HG03439 (cell line): ENCODE data around the gene DYNC1I1.

Experiments
- ATAC-seq: cut with Tn5 transposase; IDR thresholded peaks from one replicate; pipeline ENCODE4 v1.9.1; 2021; ENCODE audit warnings: mild to moderate bottlenecking, moderate library complexity; ENCODE audit not compliant: unreplicated experiment

DYNC1I1 gene

DNA sequence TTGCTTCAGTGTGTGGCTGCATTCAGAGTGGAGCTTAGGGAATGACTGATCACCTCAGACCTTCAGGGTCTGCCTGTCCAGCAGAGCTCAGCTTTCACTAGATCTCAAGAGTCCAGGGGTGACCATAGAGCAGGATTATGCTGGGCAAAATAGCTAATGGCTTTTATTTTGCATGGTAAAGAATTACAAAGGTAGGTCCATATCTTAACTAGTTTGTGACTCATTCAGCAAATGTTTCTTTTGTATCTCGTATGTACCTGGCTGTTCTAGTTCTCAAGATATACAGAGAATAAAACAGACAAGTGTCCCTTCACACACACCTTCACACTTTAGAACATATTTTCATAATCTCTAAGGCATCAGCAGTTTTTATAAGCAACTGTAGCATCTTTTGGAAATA lies 180.5 kb downstream of the DYNC1I1 start:
- ATAC-seq, result no peak

DNA sequence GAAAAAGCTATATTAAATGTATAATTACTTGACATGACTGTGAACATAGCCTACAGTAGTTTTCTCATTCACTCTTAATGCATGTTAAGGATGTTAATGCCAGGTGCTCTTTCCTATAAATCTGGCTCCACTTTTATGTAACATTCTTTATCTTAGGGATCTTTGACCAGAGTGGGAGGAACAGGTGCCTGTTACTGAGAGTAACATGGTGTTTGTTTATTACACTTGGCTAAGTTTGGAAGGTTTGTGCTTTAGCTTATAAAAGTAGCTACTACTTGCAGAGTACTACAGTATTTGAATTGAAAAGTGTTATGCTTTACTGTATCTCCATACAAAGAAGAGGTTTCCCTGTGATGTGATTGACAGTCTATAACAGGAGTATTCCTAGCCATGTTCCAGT lies 183.4 kb downstream of the DYNC1I1 start:
- ATAC-seq, result no peak

DNA sequence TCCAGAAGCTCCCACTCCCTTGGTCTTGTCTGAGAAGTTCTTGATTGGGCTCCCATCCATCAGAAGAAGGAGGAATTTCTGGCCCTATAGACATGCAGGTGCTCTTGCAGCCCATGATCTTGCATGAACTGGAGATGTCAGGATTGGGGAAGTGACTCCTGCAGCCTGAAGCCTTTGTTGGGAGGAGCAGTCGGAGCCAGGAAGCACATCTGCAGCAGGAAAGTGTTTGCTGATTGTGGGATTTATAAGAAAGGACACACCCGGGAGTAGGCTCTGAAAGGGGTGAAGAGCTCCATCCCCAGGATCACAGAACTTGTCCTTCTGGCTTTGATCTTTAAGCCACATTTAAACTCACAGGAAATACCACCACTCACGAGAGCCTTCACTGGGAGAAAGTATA lies 185.2 kb downstream of the DYNC1I1 start:
- no peak for ATAC-seq

DNA sequence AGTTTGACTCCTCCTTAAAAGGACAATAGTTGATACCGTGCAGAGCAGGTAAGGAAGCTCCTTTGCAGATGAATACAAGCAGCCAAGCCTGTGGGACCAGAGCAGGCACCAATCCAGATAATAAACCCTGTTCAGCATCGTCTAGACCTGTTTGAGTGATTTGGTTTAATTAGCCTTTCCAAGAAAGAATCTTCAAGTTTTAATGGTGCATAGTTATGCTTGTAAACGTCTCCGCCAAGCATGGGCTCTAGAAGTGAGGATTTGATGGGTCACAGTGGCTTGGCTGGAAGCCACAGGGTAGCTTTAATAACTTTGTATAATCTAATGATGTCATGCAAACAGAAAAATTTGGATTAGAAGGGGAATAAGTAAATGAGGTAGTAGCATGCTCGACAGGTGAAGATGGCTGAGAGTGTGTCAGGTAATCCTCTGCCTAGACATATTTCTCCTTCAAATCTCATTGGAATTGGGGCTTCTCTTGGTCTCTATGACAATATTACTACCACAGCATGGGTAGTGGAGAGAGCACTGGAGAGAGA lies 188.4 kb downstream of the DYNC1I1 start:
- no peak for ATAC-seq

DNA sequence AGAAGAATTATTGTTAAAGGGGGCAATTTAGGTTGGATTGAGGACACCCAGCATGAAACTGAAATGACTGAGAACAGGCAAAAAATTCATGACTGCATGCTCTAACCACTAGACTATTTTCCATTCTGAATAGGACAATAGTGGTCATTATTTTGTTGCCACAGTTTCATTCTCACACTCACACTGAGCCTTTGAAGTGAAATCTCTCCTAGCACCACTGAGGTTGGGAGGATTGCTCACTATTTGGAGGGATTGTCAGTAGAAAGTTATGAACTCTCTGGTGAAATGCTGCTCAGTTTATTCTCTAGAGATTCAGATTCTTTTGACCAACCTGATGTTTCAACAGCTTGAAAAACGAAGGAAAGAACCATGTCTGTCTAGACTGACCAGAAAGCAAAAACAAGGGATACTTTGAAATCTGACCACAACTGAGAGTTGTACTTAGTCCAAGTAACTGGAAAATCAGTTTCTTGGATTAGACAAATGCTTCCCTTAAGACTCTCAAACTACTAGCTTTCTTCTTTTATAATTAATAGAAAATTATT lies 191.2 kb downstream of the DYNC1I1 start:
- ATAC-seq, result no peak

DNA sequence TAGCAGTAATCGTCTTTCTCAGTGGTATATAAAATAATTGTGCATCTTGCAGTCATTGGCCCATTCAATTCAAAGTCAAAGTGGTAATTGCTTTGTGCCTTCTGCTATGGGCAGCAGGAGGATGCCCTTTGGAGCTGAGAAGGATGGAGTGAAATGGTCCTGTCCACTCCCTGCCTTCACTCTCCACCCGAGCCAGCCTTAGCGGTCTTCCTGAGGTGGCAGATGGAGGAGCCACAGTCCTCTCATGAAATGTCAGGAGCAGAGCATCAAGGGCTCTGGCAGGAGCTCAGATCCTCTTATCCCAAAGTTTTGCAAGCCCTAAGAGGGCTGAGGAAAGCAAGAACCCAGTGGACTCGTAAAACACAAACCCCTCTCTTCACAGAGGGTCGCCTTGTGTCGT lies 199.4 kb downstream of the DYNC1I1 start:
- ATAC-seq, result no peak

DNA sequence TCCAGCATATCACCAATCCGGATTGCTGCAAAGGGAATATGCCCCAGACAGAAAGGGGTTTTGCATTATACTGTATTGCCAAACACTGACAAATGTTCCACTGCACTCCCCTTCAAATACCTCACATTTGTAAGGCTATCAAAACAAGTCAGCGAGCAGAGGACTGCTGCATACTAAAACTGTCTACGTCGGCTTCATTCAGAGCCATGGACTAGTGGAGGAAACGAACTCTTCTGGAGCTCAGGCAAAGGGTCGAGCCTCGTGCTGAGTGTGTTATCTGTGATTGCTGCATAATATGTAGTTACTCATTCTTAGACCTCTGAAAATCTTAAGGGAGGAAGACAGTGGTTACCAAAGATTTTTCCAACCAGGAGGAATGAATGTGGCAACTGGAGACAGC lies 200.2 kb downstream of the DYNC1I1 start:
- no peak for ATAC-seq

DNA sequence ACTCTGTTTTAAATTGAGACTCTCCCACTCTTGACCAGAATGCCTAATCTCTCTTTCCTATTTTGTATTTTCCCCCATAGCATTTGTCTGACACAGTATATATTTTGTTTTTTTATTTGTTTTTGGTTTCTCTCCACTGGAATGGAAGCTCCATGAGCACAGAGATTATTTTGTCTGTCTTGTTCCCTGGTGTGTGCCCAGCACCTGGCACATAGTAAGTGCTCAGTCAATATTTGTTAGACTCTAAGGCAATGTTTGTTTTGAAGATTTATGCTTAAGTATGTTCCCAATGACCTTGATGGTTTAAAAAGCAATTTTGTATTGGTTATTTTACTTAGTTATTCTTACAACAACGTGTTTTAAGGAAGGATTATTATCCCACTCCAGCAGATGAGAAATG lies 201.8 kb downstream of the DYNC1I1 start:
- no peak for ATAC-seq

DNA sequence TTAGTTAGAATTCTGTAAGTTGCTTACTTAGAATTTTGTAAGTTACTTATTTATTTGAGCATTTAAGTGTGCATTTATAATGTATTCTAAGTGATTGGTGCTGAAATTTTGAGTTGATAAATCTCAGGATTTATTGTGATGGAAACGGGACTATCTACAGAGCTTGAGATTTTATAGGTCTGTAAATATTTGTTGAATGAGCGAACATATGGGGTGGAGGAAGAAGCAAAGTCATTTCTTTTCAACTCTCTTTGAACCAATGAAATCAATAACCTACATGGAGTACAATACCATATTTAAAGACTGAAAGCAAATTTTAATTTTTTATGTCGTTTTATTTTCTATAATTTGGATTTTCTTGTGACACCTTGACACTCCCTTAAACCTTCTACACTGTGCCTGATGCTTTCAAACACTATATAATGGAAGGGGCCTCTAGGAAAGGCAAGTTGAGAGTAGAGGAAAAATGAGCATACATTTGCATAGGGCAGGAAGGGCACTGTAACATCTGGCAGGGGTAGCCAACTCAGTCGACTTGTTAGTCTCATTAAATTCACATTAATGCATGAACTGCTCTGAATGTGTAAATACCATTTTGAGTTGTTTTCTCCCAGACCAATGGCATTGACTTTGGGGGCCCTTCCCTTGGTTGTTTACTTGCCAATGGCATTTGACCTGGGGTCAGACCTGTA lies 204.2 kb downstream of the DYNC1I1 start:
- no peak for ATAC-seq

DNA sequence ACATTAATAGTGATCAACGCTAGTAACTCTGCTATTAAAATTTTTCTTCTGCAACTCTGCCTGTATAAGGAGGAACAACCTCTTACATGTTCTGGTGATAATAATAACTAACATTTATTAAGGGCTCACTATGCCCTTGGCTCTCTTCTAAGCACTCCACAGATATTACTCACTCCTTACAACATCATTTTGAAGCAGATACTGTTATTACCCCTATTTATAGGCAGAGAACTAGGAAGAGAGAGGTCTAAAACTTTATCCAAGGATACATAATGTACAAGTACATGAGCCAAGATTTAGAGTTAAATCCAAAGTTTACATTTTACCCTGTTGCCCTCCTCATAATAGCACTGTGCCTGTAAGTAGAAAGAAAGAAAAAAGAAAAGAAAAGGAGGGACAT lies 205.6 kb downstream of the DYNC1I1 start:
- no peak for ATAC-seq

DNA sequence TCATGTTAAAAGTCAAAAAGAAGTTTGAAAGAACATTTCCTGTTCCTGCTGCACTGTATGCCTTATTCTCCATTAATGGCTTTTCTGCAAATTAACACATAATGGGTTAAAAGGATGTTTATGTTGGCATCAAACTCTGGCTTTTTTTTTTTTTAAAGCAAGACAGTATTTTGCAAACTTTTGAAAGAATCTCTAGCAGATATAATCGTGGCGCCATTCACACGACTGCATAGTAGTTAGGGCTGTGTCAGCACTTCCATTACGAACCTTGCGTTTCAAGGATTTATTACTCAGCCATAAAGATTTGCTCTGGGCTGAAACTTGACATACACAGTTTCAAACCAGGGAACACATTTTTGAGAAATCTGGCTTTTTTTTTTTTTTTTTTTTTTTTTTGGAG lies 207.8 kb downstream of the DYNC1I1 start:
- no peak for ATAC-seq

DNA sequence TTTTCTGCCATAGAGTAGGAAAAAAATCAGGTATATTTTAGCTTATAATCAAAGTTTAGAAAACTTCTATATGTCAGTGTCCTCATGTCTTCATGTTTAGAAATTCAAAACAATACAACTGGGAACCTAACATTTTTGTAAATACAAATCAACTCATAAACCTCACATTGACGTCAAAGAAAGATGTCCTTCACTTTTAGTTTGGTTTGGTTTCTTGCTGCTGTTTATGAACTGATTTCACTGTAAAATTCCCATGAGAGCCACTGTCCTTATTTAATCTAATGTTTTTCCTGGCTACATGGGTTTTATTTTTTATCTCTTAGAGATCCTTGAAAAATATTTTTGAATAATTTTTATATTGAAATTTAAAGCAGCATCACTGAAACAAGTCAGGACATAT lies 208.4 kb downstream of the DYNC1I1 start:
- no peak for ATAC-seq

DNA sequence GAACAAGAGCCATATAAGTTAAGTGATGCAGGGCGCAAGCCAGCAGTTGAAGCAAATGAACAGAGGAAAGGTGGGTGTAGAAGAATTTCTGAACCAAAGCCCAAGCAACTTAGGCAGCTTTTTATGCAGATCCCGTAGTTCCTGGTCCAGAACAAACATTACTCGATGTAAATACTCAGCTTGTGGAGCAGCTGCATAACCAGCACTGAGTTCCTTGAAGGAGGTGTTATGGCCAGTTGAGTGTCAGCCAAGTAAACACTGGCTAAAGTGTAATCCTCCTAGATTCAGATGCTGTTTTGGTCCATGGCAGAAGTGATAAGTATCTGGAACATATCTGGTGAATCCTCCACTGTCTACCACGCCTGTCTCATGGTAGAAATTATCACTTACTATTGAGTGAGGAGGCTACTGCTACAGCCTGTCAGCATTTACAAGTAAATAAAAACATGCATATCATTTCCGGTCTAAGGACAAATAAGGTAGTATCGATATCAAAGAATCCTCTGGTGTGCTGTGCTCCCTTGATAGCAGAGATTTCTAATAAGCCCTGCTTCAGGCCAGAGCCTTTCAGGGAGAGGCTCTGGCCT lies 213.9 kb downstream of the DYNC1I1 start:
- no peak for ATAC-seq

DNA sequence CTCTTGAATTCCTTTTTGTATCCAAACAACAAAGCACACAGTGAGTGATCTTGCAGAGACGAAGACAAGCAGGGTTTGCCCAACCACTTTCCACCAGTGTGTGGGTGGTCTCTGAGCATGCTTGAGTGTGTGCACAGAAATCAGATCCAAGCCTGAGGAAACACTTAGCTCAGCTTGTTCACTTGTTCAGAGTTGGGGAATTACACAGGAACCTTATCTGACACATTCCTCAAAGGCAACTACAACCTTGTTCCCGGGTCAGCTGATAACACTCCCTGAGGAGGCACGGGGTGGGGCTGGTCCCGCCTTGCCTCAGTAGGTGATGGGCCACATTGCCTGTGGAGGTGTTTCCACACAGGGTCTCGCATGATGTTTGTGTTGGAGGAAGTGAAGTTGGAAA lies 216.9 kb downstream of the DYNC1I1 start:
- no peak for ATAC-seq

DNA sequence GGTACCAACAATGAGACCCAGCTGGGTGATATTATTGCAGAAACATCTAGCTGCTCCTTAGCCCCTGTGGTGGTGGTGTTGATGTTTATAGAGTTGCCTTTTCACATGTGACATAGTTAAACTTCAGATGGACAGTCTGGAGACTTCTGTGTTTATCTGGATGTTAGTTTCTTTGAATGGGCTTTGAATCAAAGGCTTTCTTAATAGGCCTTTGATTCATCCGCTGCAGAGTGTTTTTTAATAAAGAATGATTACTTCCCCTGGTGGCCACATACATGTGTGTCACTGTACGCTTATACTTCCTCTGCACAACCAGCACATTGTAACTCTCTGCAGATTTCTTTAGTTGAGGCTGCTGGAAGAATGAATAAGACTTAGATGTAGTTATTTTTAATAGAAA lies 221.0 kb downstream of the DYNC1I1 start:
- no peak for ATAC-seq

DNA sequence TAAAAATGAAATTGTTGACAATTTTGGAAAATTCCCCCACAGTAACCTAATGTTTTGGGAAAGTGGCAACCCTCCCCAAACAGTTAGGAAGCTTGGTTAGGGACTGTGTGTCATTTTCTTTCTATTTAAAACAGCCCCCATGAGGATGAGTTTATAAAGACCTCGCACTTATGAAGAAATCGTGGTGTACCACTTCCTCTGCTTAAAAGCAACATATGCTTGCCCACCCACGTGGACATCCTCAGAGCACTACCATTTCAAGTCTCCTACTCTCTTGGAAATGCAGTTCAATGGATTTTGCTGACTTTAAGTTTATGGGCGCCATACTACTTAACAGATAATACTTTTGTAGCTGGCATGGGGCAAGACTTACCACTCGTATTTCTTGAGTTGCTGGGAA lies 223.8 kb downstream of the DYNC1I1 start:
- ATAC-seq, result no peak

DNA sequence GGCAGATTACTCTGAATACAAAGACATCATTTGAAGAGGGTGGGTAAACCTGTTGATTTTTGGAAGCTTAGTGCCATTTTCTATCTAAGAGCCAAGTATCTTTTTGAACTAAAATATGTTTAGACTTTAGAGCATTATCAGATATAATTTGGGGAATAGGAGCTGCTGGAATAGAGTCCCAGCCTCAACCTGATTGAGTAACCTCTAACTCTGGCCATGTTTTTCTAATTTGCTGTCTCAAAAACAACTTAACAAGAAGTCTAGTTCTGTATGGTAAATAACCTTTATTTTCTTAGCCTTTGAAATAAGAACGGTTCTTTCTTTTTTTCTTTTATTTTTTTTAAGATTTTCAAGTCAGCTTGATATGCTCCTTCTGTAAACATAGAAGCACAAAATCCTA lies 224.5 kb downstream of the DYNC1I1 start:
- ATAC-seq, result no peak

DNA sequence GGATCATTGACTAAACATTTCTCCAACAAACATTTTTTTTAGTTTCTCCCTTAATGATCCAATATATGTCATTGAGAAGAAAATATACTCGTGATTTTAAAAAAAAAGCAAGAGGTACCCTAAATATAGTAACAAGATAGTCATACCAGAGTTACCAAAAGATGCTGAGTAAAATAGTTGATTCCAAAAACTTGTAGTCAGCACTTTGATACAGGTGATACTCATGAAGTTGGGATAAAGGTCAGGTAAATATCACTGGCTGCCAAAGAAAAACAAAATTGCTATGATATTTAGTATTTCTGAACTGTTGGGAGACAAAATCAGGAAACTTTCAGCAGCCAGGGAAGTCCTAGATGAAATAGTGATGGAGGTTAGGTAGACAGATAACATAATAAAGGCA lies 225.3 kb downstream of the DYNC1I1 start:
- no peak for ATAC-seq

DNA sequence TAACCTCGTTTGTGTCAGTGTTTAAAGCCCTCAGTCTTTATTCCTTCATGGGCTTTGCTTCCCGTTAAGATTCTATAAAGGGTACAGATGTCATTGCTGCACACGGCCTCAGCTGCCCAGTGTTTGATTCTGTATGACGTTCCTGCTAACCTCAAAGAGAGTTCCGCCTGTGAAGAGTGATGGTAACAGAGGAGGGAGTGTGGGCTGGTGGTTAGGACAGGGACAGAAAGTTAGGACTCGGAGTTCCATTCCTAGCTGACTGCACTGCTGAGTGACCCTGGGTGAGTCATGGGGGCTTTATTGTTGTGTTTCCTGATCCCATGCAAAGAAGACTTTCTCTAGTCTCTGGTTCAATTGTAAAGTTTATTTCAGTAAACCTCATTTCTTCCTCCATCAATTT lies 227.1 kb downstream of the DYNC1I1 start:
- no peak for ATAC-seq

DNA sequence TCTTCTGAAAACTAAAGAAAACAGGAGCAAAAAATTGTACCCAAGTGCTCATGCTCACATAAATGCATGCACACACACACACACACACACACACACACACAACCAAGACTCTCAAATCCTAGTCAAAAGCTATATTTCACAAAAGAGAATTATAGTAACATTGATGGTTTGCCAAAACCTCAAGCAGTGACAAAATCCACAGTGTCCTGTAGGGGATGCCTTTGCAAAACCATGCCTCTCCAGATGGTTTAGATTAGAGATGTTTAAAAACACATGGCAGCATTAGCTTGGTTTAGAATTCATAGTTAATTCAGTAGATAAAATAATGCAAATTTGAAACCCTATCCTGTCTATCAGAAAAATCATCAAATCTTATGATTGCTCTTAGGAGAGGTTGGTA lies 232.2 kb downstream of the DYNC1I1 start:
- no peak for ATAC-seq

DNA sequence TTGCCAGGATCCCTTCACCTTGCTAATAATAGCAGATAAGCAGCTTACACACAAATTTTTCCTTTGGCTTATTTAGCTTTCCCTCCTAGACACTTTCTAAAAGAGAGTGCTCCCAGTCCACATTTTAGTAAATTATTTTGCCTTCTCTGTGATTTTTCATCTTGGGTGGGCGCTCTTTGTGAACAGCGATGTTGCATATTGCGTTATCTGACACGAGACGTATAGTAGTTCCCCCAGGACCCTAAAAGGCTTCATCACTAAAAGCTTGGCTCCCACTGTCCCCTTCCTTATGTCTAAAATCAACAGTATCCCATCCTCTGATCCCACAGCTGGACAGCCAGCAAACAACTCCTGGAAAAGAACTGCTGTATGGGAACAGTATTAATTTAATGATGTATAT lies 232.9 kb downstream of the DYNC1I1 start:
- ATAC-seq, result no peak

DNA sequence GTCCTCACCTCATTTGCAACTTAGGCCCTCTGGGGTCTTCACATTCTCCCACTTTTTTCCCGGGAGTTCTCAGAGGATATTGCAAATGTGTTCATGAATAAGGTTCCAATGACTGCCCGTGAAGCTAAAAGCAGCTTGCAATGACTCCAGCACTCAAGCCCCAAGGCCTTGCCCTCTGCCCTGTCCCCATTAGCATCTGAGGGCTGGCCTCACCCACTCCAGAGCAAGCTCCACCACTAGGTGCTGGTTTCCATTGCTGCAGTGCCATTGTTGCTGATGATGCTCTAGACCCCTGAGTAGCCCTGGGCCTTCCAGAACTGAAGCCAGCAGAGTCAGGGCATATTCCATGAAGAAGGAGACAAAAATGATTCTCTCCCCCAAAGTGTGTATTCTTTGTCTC lies 236.8 kb downstream of the DYNC1I1 start:
- no peak for ATAC-seq

DNA sequence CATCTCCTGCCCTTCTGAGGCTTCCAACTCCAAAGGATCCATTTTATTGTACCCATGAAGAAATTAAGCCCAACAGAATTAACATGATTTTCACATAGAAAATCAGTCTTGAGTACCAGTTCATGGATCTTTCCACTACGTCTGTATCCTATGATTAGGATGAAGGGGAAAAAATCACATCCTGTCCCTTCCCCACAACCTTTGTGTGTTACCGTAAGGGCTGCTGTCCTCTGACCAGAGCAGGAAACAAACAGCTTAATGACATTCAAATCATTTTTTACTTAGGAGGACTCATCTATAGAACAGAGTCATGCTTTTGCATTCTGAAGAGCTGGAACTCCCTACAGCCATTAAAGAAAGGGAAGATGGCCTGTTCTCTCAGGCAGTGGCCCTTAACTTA lies 241.5 kb downstream of the DYNC1I1 start:
- ATAC-seq, result no peak
